HG02885 (cell line): ENCODE results near the gene DMAC2L.
A peak's percentile ranks its signal among the peaks of the same experiment; 100 is the strongest.
"Not testable (repeated sequence)": the region's sequence is repeated elsewhere in the genome, so short reads cannot be mapped to it uniquely, and the experiment has no call there.

ENCODE experiments used
- ATAC-seq: cut with Tn5 transposase; IDR thresholded peaks from one replicate; pipeline ENCODE4 v1.9.1; 2021; ENCODE audit warnings: mild to moderate bottlenecking; ENCODE audit not compliant: unreplicated experiment, poor library complexity

DMAC2L gene

GRCh38 chr14:50352584-50352983, 40.5 kb downstream of the DMAC2L start:
- no peak for ATAC-seq

GRCh38 chr14:50353126-50353525, 41.0 kb downstream of the DMAC2L start:
- no peak for ATAC-seq

- ATAC-seq, result no peak
Observed at GRCh38 chr14:50354527-50354926, 42.4 kb downstream of the DMAC2L start.

- no peak for ATAC-seq
Observed at GRCh38 chr14:50355692-50356091, 43.6 kb downstream of the DMAC2L start.

GRCh38 chr14:50356283-50356682, 44.2 kb downstream of the DMAC2L start:
- ATAC-seq, result not testable (repeated sequence)

GRCh38 chr14:50357124-50357523, 45.0 kb downstream of the DMAC2L start:
- no peak for ATAC-seq

- no peak for ATAC-seq
Observed at GRCh38 chr14:50357753-50358395, 45.8 kb downstream of the DMAC2L start.

- ATAC-seq, result no peak
Observed at GRCh38 chr14:50359631-50360030, 47.5 kb downstream of the DMAC2L start.

GRCh38 chr14:50360093-50360492, 48.0 kb downstream of the DMAC2L start:
- no peak for ATAC-seq

- no peak for ATAC-seq
Observed at GRCh38 chr14:50360851-50361250, 48.7 kb downstream of the DMAC2L start.

- ATAC-seq, result not testable (repeated sequence)
Observed at GRCh38 chr14:50361473-50362403, 49.6 kb downstream of the DMAC2L start.

- peak; percentile 40 for ATAC-seq
Observed at GRCh38 chr14:50362764-50363713, 50.9 kb downstream of the DMAC2L start.

GRCh38 chr14:50363714-50364111, 51.6 kb downstream of the DMAC2L start:
- peak; percentile 97 for ATAC-seq

GRCh38 chr14:50364792-50365191, 52.7 kb downstream of the DMAC2L start:
- no peak for ATAC-seq

GRCh38 chr14:50365572-50365971, 53.4 kb downstream of the DMAC2L start:
- not testable (repeated sequence) for ATAC-seq

GRCh38 chr14:50366115-50366514, 54.0 kb downstream of the DMAC2L start:
- no peak for ATAC-seq

GRCh38 chr14:50366589-50366988, 54.5 kb downstream of the DMAC2L start:
- no peak for ATAC-seq

GRCh38 chr14:50371546-50371945, 59.4 kb downstream of the DMAC2L start:
- ATAC-seq, result no peak

- ATAC-seq, result no peak
Observed at GRCh38 chr14:50373959-50374358, 61.8 kb downstream of the DMAC2L start.

- no peak for ATAC-seq
Observed at GRCh38 chr14:50375760-50376159, 63.6 kb downstream of the DMAC2L start.
